ENCODE results near the gene TBC1D1.

The TBC1D1 gene

GRCh38 chr4:38005637-38006036 lies 114.8 kb downstream of the TBC1D1 start:
- Histone ChIP-seq H3K4me3 (ENCODE audit: low read depth, low read length) (no peak overlapping the region), H3K36me3 (ENCODE audit: control insufficient read depth, insufficient read depth, low read length) (no peaks in the 10 kb centered on the region), H3K9ac (no peak overlapping the region), H3K4me2 (ENCODE audit: low read length) (peak overlapping the region; percentile 2), H3K79me2 (peaks cover 30% of the 10 kb centered on the region), H3K9me3 (ENCODE audit: control insufficient read depth, low read length) (no peaks in the 10 kb centered on the region), H3K27me3 (ENCODE audit: control insufficient read depth, insufficient read depth, low read length) (no peaks in the 10 kb centered on the region), H3K27ac (peak overlapping the region; percentile 86), H3K4me1 (peaks cover 39% of the 10 kb centered on the region), H2AFZ (no peak overlapping the region)
- TF ChIP-seq CTCF (IDR thresholded peaks at IDR 0.05), result no peak

- Histone ChIP-seq H3K4me1 (peaks cover 43% of the 10 kb centered on the region), H3K27ac (peak overlapping the region; percentile 92), H3K4me2 (ENCODE audit: low read length) (no peak overlapping the region), H3K9me3 (ENCODE audit: control insufficient read depth, low read length) (no peaks in the 10 kb centered on the region), H3K36me3 (ENCODE audit: control insufficient read depth, insufficient read depth, low read length) (no peaks in the 10 kb centered on the region), H3K79me2 (peaks cover 35% of the 10 kb centered on the region), H3K27me3 (ENCODE audit: control insufficient read depth, insufficient read depth, low read length) (no peaks in the 10 kb centered on the region), H2AFZ (no peak overlapping the region), H3K9ac (no peak overlapping the region), H3K4me3 (ENCODE audit: low read depth, low read length) (no peak overlapping the region)
- no peak for TF ChIP-seq CTCF (IDR thresholded peaks at IDR 0.05)
Measured at GRCh38 chr4:38007645-38008044, 116.8 kb downstream of the TBC1D1 start.

- TF ChIP-seq CTCF (IDR thresholded peaks at IDR 0.05), result no peak
- peak overlapping the region; percentile 92 for H3K27ac ChIP-seq
Measured at GRCh38 chr4:38008571-38009021, 117.7 kb downstream of the TBC1D1 start.

GRCh38 chr4:38009421-38009820 lies 118.5 kb downstream of the TBC1D1 start:
- no peaks in the 10 kb centered on the region for H3K27me3 ChIP-seq (ENCODE audit: control insufficient read depth, insufficient read depth, low read length)
- H3K4me3 ChIP-seq (ENCODE audit: low read depth, low read length), result no peak overlapping the region
- no peak overlapping the region for H3K9ac ChIP-seq
- H3K4me1 ChIP-seq, result peaks cover 33% of the 10 kb centered on the region
- TF ChIP-seq CTCF (IDR thresholded peaks at IDR 0.05), result no peak
- peak overlapping the region; percentile 37 for H3K4me2 ChIP-seq (ENCODE audit: low read length)
- H3K9me3 ChIP-seq (ENCODE audit: control insufficient read depth, low read length), result no peaks in the 10 kb centered on the region
- H2AFZ ChIP-seq, result no peak overlapping the region
- H3K79me2 ChIP-seq, result peaks cover 37% of the 10 kb centered on the region
- H3K27ac ChIP-seq, result peak overlapping the region; percentile 92
- no peaks in the 10 kb centered on the region for H3K36me3 ChIP-seq (ENCODE audit: control insufficient read depth, insufficient read depth, low read length)

More at GRCh38 chr4:38008571-38009021, 117.7 kb downstream of the TBC1D1 start:
- Histone ChIP-seq H3K4me1 (peaks cover 37% of the 10 kb centered on the region), H3K4me3 (ENCODE audit: low read depth, low read length) (no peak overlapping the region), H3K4me2 (ENCODE audit: low read length) (peak overlapping the region; percentile 20), H3K9ac (no peak overlapping the region), H2AFZ (no peak overlapping the region), H3K9me3 (ENCODE audit: control insufficient read depth, low read length) (no peaks in the 10 kb centered on the region), H3K27me3 (ENCODE audit: control insufficient read depth, insufficient read depth, low read length) (no peaks in the 10 kb centered on the region), H3K79me2 (peaks cover 40% of the 10 kb centered on the region), H3K36me3 (ENCODE audit: control insufficient read depth, insufficient read depth, low read length) (no peaks in the 10 kb centered on the region)

GRCh38 chr4:38009949-38010348 lies 119.1 kb downstream of the TBC1D1 start:
- peak overlapping the region; percentile 92 for H3K27ac ChIP-seq
- no peak overlapping the region for H3K4me3 ChIP-seq (ENCODE audit: low read depth, low read length)
- no peaks in the 10 kb centered on the region for H3K9me3 ChIP-seq (ENCODE audit: control insufficient read depth, low read length)
- H3K4me1 ChIP-seq, result peaks cover 32% of the 10 kb centered on the region
- H3K36me3 ChIP-seq (ENCODE audit: control insufficient read depth, insufficient read depth, low read length), result no peaks in the 10 kb centered on the region
- peaks cover 37% of the 10 kb centered on the region for H3K79me2 ChIP-seq
- peak overlapping the region; percentile 37 for H3K4me2 ChIP-seq (ENCODE audit: low read length)
- no peak overlapping the region for H2AFZ ChIP-seq
- H3K27me3 ChIP-seq (ENCODE audit: control insufficient read depth, insufficient read depth, low read length), result no peaks in the 10 kb centered on the region
- H3K9ac ChIP-seq, result no peak overlapping the region
- TF ChIP-seq CTCF (IDR thresholded peaks at IDR 0.05), result no peak

Data from parathyroid adenoma (tissue), 2 donors.